Cardiac muscle cell (in vitro differentiated cells and primary cell): ENCODE measurements around the gene RAD9A. TPM values are rescaled to one million over a fixed set of nuclear protein-coding genes. Genes with fewer than 3 reads are reported as not detected.

Source experiments
- DNase-seq, 2 donors: peaks; one replicate each; pipeline versions ENCODE4 v3.0.0 to v3.0.0-alpha.2; 2010 to 2017; ENCODE audit warnings: low read depth in 1 of 2, low spot score in 1 of 2
- H3K27ac ChIP-seq: fragments of 200-600 bp; sonication (generic); 2 replicates; pipeline ENCODE4 v1.5.1; 2016
- H3K27me3 ChIP-seq: fragments of 200-600 bp; sonication (generic); 2 replicates; pipeline ENCODE4 v1.6.0; 2016; ENCODE audit warnings: control low read depth
- H3K36me3 ChIP-seq: fragments of 200-600 bp; sonication (generic); 2 replicates; pipeline ENCODE4 v1.5.1; 2016; ENCODE audit warnings: control low read depth
- H3K4me1 ChIP-seq: fragments of 200-600 bp; sonication (generic); 2 replicates; pipeline ENCODE4 v1.8.1; 2017; ENCODE audit warnings: low read depth, mild to moderate bottlenecking, mixed run types
- H3K4me3 ChIP-seq: fragments of 200-600 bp; sonication (generic); 2 replicates; pipeline ENCODE4 v1.5.1; 2016; ENCODE audit warnings: mild to moderate bottlenecking
- H3K9me3 ChIP-seq: fragments of 200-600 bp; sonication (generic); 2 replicates; pipeline ENCODE4 v1.5.1; 2017; ENCODE audit warnings: low read depth, mild to moderate bottlenecking, control low read depth
- polyA plus RNA-seq: library from polyadenylated mRNA; unstranded; fragments of >200 nt; fragmentation: Nextera tagmentation; extraction: Ambion mirVana; gene quantifications from 2 replicates; pipeline ENCODE4 v1.2.1, GENCODE V29; 2016
- total RNA-seq: library from RNA; depleted of rRNA; stranded (reverse); fragments of >200 nt; gene quantifications from 2 replicates; pipeline ENCODE4 v1.2.3, GENCODE V29; 2016
- TF ChIP-seq, protein P1 (sequence below): IDR thresholded peaks from 2 replicates; pipeline ENCODE4 v1.5.1; 2012; ENCODE audit warnings: low read depth, mild to moderate bottlenecking, low read length

RAD9A gene
- total and polyA plus RNA-seq, 2 experiments from 2014 or later: 22.2 to 27.5 TPM

DNA sequence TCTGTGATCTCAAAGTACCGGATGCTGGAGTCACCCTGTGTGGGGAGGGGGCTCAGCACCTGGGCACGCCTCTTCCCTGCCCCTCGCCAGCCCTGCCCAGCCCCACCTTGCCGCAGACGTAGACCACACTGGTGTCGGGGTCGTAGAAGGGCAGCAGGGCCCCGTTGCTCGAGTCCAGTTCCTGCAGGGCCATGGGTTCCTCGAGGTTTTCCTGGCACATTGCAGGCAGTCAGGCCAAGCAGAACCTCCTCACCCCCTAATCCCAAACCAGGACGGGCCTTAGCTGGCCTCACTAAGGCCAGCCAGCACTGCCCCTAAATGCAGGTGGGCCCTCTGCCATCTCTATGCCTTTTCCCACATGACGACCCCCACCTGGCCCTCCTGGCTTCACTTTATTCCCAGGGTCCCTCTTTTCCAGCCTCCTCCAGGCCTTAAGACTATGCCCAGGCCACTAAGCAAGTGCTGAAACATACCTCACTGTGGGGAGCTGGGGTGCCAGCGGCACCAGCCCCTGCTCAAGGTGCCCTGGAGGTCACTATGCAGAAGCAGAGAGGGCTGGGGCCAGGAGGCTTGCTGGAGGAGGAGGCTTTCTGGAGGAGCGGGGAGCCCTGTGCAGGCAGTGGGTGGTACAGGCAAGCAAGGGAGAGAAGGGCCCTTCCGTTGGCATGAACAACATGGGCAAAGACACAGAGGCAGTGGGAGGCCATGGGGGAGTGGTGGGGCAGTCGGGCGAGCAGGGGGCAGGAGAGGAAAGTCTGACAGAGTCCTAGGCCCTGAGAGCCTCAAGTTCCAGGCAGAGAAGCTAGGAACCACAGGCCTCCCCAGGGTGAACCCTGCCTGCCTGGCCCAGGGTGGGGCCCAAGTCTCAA is 48.7 kb downstream of the RAD9A start:
- H3K27me3 ChIP-seq: no peaks in the 10 kb centered on the region
- TF ChIP-seq, protein P1, sequence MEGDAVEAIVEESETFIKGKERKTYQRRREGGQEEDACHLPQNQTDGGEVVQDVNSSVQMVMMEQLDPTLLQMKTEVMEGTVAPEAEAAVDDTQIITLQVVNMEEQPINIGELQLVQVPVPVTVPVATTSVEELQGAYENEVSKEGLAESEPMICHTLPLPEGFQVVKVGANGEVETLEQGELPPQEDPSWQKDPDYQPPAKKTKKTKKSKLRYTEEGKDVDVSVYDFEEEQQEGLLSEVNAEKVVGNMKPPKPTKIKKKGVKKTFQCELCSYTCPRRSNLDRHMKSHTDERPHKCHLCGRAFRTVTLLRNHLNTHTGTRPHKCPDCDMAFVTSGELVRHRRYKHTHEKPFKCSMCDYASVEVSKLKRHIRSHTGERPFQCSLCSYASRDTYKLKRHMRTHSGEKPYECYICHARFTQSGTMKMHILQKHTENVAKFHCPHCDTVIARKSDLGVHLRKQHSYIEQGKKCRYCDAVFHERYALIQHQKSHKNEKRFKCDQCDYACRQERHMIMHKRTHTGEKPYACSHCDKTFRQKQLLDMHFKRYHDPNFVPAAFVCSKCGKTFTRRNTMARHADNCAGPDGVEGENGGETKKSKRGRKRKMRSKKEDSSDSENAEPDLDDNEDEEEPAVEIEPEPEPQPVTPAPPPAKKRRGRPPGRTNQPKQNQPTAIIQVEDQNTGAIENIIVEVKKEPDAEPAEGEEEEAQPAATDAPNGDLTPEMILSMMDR: no peak
- H3K27ac ChIP-seq: no peak overlapping the region
- no peaks in the 10 kb centered on the region for H3K4me1 ChIP-seq
- peaks cover 3% of the 10 kb centered on the region for H3K36me3 ChIP-seq
- H3K9me3 ChIP-seq: no peaks in the 10 kb centered on the region
- DNase-seq: no peak
- H3K4me3 ChIP-seq: no peak overlapping the region

DNA sequence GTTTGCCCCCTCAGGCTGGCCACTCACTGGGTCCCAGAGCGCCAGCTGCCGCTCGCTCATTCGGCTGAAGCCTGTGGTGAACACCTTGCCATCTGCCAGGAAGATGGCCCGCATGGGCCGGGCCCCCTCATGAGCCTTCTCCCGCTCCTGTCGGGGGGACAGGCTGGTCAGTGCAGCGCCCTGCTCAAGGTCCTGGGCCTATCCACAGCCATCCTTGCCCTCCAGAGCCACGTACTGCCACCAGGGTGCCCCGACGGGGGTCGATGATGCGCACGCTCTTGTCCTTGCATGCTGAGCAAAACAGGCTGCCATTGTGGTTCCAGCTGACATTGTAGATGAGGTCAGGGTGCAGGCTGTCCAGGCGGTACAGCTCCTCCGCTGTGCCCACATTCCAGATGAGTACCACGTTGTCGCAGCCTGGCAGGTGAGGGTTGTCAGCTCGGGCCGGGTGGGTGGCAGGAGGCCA is 49.3 kb downstream of the RAD9A start:
- no peak for DNase-seq
- TF ChIP-seq, protein P1: no peak
- no peaks in the 10 kb centered on the region for H3K4me1 ChIP-seq
- H3K4me3 ChIP-seq: no peak overlapping the region
- no peak overlapping the region for H3K27ac ChIP-seq
- H3K36me3 ChIP-seq: peaks cover 3% of the 10 kb centered on the region
- no peaks in the 10 kb centered on the region for H3K27me3 ChIP-seq
- H3K9me3 ChIP-seq: no peaks in the 10 kb centered on the region

DNA sequence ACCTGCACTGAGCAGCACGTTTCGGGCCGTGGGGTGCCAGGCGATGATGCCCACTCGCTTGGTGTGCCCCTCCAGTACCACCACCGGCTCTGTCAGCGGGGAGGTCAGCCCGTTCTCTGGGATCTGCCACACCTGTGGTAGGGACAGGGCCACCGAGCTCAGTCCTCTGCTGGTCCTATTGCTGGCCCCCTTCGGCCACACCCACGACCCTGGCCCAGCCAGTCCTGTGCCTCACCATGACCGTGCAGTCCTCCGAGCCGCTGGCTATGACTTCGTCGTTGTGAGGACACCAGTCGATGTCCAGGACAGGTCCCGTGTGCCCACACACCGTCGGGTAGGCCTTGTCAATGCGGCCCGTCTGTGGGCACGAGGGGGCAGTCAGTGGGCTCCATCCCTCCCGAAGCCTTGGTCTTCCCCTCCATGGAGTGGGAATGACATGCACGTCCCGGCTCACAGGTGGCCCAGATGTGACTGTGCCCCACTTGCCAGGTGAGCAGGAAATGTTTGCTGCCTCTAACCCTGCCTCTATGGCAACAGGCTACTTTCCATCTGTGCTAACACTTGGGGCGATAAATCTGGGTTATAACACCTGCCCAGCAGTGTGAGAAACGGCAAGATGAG is 50.1 kb downstream of the RAD9A start:
- H3K27ac ChIP-seq: no peak overlapping the region
- peaks cover 3% of the 10 kb centered on the region for H3K36me3 ChIP-seq
- no peak for DNase-seq
- H3K27me3 ChIP-seq: no peaks in the 10 kb centered on the region
- no peaks in the 10 kb centered on the region for H3K4me1 ChIP-seq
- no peak overlapping the region for H3K4me3 ChIP-seq
- TF ChIP-seq, protein P1: no peak
- H3K9me3 ChIP-seq: no peaks in the 10 kb centered on the region

DNA sequence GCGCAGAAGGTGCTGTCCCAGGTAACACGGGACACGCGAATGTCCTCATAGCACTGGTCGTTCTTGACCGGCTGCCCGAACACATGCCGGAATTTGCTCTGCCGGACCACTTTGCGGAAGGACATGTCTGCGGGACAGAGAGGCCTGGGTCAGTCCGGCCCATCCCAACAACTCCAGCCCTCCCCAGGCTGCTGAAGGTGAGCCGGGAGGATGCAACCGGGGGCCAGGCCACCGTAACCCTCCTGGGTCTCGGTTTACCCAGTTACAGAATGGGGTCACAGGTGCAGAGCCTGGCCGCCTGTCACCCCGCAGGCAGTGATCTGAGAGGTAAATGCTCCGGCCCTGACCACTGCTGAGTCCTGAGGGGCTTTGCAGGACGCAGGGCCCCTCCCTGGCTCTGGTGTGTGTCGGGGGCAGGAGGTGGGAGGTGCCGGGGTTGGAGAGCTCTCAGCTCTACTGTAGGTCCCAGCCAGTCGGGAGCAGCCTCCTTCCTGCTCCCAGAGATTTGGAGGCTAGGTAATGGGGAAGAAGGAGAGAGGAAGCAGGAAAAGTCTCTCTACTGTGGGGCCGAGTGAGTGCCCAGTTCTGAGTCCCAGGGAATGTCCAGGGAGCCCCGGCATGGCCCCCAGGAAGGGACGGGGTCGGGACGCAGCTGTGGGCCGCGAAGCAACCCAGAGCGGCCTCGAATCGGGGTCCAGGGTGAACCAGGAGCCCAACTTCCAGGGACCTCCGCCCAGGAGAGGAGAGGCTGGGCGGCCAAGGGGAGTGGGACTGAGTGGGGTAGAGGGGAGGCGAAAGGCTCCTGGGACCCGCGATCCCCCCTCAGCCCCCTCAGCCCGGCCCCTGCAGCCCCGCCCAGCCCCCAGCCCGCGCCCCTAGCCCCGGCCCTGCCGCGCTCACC is 51.0 kb downstream of the RAD9A start:
- no peak for DNase-seq
- Histone ChIP-seq H3K36me3 (peaks cover 3% of the 10 kb centered on the region), H3K27ac (peak overlapping the region; percentile 93), H3K9me3 (no peaks in the 10 kb centered on the region), H3K4me3 (peak overlapping the region; percentile 90), H3K27me3 (no peaks in the 10 kb centered on the region), H3K4me1 (no peaks in the 10 kb centered on the region)
- TF ChIP-seq, protein P1: no peak

DNA sequence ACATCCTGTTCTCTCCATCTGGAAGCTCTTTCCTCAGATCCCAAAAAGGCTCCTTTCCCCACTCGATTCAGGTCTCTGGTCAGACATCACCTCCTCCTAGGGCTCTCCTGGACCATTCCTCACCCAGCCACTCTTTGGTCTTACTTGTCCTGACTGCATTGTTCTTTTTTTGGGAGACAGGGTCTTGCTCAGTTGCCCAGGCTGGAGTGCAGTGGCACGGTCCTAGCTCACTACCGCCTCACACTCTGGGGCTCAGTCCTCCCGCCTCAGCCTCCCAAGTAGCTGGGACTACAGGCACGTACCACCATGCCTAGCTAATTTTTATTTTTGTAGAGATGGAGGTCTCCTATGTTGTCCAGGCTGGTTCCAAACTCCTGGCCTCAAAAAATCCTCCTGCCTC is 53.7 kb downstream of the RAD9A start:
- Histone ChIP-seq H3K4me3 (no peak overlapping the region), H3K4me1 (no peaks in the 10 kb centered on the region), H3K27me3 (no peaks in the 10 kb centered on the region), H3K27ac (no peak overlapping the region), H3K9me3 (no peaks in the 10 kb centered on the region), H3K36me3 (no peaks in the 10 kb centered on the region)
- TF ChIP-seq, protein P1: no peak
- no peak for DNase-seq
